Caco-2 (cell line): ENCODE measurements around the gene GRM4. TPM values are rescaled to one million over a fixed set of nuclear protein-coding genes. Genes with fewer than 3 reads are reported as not detected.

Experiments
- BruUV-seq: library from RNA; stranded (reverse); fragments of 400-500 nt; replicated peaks from 2 replicates; lab custom pipeline; 2021; lab: Mats Ljungman, UMichigan
- CTCF ChIA-PET: fragments of 300-600 bp; sonication (Branson Sonifier 250); formaldehyde crosslinking; loops from one replicate; lab custom pipeline; 2022; ENCODE audit warnings: antibody characterized with exemption; lab: Charles Lee
- POLR2A ChIA-PET: fragments of 300-600 bp; sonication (Branson Sonifier 250); formaldehyde crosslinking; loops from one replicate; lab custom pipeline; 2022; ENCODE audit warnings: antibody characterized with exemption; lab: Charles Lee
- DNase-seq, 2 experiments: peaks; one replicate each; pipeline versions ENCODE4 v3.0.0 to v3.0.0-alpha.2; 2020 to 2022
- H3K27me3 ChIP-seq: replicated peaks from 2 replicates; pipeline ENCODE4 v1.6.0; 2011; ENCODE audit warnings: low read length; ENCODE audit not compliant: control insufficient read depth, insufficient read depth
- H3K36me3 ChIP-seq: 2 replicates; pipeline ENCODE4 v1.5.1; 2011; ENCODE audit warnings: low read length; ENCODE audit not compliant: control insufficient read depth, insufficient read depth
- H3K4me1 ChIP-seq: fragments of 250-450 bp; sonication (Bioruptor Pico); 2 replicates; pipeline ENCODE4 v1.5.1; 2020; ENCODE audit warnings: mild to moderate bottlenecking
- H3K4me3 ChIP-seq: 2 replicates; pipeline ENCODE4 v1.5.1; 2011; ENCODE audit warnings: low read depth, mild to moderate bottlenecking, control low read depth, low read length
- H3K9me3 ChIP-seq: fragments of 250-450 bp; sonication (Bioruptor Pico); 2 replicates; pipeline ENCODE4 v1.5.1; 2020; ENCODE audit warnings: mild to moderate bottlenecking, moderate library complexity
- H3K27ac Mint-ChIP-seq: one replicate; pipeline ENCODE4 v1.8.0; 2022; ENCODE audit warnings: mixed read lengths; ENCODE audit not compliant: unreplicated experiment
- H3K27me3 Mint-ChIP-seq: one replicate; pipeline ENCODE4 v1.8.0; 2022; ENCODE audit warnings: mixed read lengths; ENCODE audit not compliant: insufficient read depth, unreplicated experiment
- H3K36me3 Mint-ChIP-seq: one replicate; pipeline ENCODE4 v1.8.0; 2022; ENCODE audit warnings: mild to moderate bottlenecking, mixed read lengths; ENCODE audit not compliant: insufficient read depth, unreplicated experiment
- H3K4me1 Mint-ChIP-seq: one replicate; pipeline ENCODE4 v1.8.0; 2022; ENCODE audit warnings: low read depth, mixed read lengths; ENCODE audit not compliant: unreplicated experiment
- H3K4me3 Mint-ChIP-seq: one replicate; pipeline ENCODE4 v1.8.0; 2022; ENCODE audit warnings: mild to moderate bottlenecking, moderate library complexity, mixed read lengths; ENCODE audit not compliant: unreplicated experiment
- H3K9me3 Mint-ChIP-seq: one replicate; pipeline ENCODE4 v1.8.0; 2022; ENCODE audit warnings: mixed read lengths; ENCODE audit not compliant: unreplicated experiment
- intact Hi-C: fragments of 100-400 bp; cut with micrococcal nuclease; formaldehyde crosslinking; loops from one replicate; pipeline ENCODE4 v1.10.0; 2022; ENCODE audit not compliant: unreplicated experiment
- total RNA-seq: library from RNA; stranded (reverse); gene quantifications from 2 replicates; pipeline ENCODE4 v1.2.3, GENCODE V29; 2022
- TF ChIP-seq, protein P1 (sequence below), 2 experiments: fragments of 200-600 bp in 1 of 2; IDR thresholded peaks; 1 replicate in 1 of 2; 2 replicates in 1 of 2; pipeline versions ENCODE4 v1.5.1 to v1.8.0; 2011 to 2022; ENCODE audit warnings: antibody characterized with exemption in 1 of 2, control low read depth in 1 of 2, inconsistent platforms in 1 of 2, low read depth in 1 of 2, low read length in 1 of 2, mild to moderate bottlenecking in 1 of 2, moderate library complexity in 1 of 2; ENCODE audit not compliant: insufficient read depth in 1 of 2, severe bottlenecking in 1 of 2, unreplicated experiment in 1 of 2

The GRM4 gene
- total RNA-seq, 1 experiment from 2014 or later: 0.09 TPM

DNA sequence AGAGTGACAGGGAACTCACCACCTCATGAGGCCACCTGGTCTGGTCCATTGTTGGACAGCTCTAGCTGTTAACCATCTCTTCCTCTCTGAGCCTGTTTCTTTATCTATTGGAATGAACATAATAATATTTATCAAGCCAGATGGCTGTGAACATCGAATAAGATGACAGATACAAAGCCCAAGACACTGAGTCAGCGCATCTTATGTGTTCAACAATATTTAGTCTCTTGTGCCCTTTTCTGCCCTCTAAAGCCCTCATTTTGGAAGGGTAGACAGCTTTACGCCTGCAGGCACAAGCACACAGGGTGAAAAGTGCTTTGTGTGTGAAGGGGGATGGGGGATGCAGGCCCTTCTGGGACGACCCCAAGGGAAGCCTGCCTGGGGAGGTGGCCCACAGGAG is 164.0 kb downstream of the GRM4 start:
- no peak overlapping the region for H3K27ac Mint-ChIP-seq
- no peak for DNase-seq
- Histone ChIP-seq H3K4me3 (no peak overlapping the region), H3K27me3 (no peaks in the 10 kb centered on the region; the same call in 1 of the 2 replicates), H3K36me3 (no peaks in the 10 kb centered on the region), H3K4me1 (no peaks in the 10 kb centered on the region), H3K9me3 (no peaks in the 10 kb centered on the region)
- H3K4me1 Mint-ChIP-seq: peaks cover 3% of the 10 kb centered on the region
- ChIA-PET POLR2A (no interaction called here), CTCF (no interaction called here)
- no peaks in the 10 kb centered on the region for H3K36me3 Mint-ChIP-seq
- intact Hi-C loops: loop anchor here (10.0 kb wide), 1 partner anchor 173 kb away; no protein-coding TSS in a partner anchor
- H3K9me3 Mint-ChIP-seq: no peaks in the 10 kb centered on the region
- BruUV-seq: no TSS peak
- peaks cover 1% of the 10 kb centered on the region for H3K27me3 Mint-ChIP-seq
- TF ChIP-seq, protein P1, sequence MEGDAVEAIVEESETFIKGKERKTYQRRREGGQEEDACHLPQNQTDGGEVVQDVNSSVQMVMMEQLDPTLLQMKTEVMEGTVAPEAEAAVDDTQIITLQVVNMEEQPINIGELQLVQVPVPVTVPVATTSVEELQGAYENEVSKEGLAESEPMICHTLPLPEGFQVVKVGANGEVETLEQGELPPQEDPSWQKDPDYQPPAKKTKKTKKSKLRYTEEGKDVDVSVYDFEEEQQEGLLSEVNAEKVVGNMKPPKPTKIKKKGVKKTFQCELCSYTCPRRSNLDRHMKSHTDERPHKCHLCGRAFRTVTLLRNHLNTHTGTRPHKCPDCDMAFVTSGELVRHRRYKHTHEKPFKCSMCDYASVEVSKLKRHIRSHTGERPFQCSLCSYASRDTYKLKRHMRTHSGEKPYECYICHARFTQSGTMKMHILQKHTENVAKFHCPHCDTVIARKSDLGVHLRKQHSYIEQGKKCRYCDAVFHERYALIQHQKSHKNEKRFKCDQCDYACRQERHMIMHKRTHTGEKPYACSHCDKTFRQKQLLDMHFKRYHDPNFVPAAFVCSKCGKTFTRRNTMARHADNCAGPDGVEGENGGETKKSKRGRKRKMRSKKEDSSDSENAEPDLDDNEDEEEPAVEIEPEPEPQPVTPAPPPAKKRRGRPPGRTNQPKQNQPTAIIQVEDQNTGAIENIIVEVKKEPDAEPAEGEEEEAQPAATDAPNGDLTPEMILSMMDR (IDR thresholded peaks at IDR 0.05; ENCODE audit: insufficient read depth in 1 of 2, low read depth in 1 of 2, low read length in 1 of 2, severe bottlenecking in 1 of 2, unreplicated experiment in 1 of 2): no peak
- no peak overlapping the region for H3K4me3 Mint-ChIP-seq

- TF ChIP-seq, protein P1 (IDR thresholded peaks at IDR 0.05; ENCODE audit: insufficient read depth in 1 of 2, low read depth in 1 of 2, low read length in 1 of 2, severe bottlenecking in 1 of 2, unreplicated experiment in 1 of 2): no peak
- H3K4me1 Mint-ChIP-seq: peaks cover 6% of the 10 kb centered on the region
- H3K4me1 ChIP-seq: no peaks in the 10 kb centered on the region
- H3K4me3 ChIP-seq: no peak overlapping the region
- no peaks in the 10 kb centered on the region for H3K9me3 Mint-ChIP-seq
- no peaks in the 10 kb centered on the region for H3K36me3 Mint-ChIP-seq
- CTCF ChIA-PET: no interaction called here
- no TSS peak for BruUV-seq
- POLR2A ChIA-PET: no interaction called here
- H3K4me3 Mint-ChIP-seq: no peak overlapping the region
- H3K27me3 Mint-ChIP-seq: peaks cover 5% of the 10 kb centered on the region
- no peak for DNase-seq
- H3K9me3 ChIP-seq: no peaks in the 10 kb centered on the region
- H3K27ac Mint-ChIP-seq: no peak overlapping the region
- no peaks in the 10 kb centered on the region for H3K36me3 ChIP-seq
- H3K27me3 ChIP-seq: no peaks in the 10 kb centered on the region; the same call in 1 of the 2 replicates
- intact Hi-C loops: loop anchor here (10.0 kb wide), 1 partner anchor 173 kb away; no protein-coding TSS in a partner anchor
Observed at GRCh38 chr6:33981421-33981820, 164.5 kb downstream of the GRM4 start.

GRCh38 chr6:33980176-33981175 is 165.4 kb downstream of the GRM4 start:
- ChIA-PET POLR2A (no interaction called here), CTCF (interaction anchor here (0.5 kb wide), 1 partner anchor 469 kb away, joined by 5 read pairs; no protein-coding TSS in a partner anchor)
- TF ChIP-seq, protein P1 (IDR thresholded peaks at IDR 0.05; ENCODE audit: insufficient read depth in 1 of 2, low read depth in 1 of 2, low read length in 1 of 2, severe bottlenecking in 1 of 2, unreplicated experiment in 1 of 2): no peak
- H3K27ac Mint-ChIP-seq: no peak overlapping the region
- H3K36me3 ChIP-seq: no peaks in the 10 kb centered on the region
- H3K4me1 Mint-ChIP-seq: peaks cover 6% of the 10 kb centered on the region
- H3K36me3 Mint-ChIP-seq: no peaks in the 10 kb centered on the region
- H3K4me3 Mint-ChIP-seq: no peak overlapping the region
- intact Hi-C loops: loop anchor here (10.0 kb wide), 1 partner anchor 174 kb away; no protein-coding TSS in a partner anchor
- no peak for DNase-seq
- no peaks in the 10 kb centered on the region; the same call in 1 of the 2 replicates for H3K27me3 ChIP-seq
- H3K9me3 Mint-ChIP-seq: no peaks in the 10 kb centered on the region
- no peaks in the 10 kb centered on the region for H3K4me1 ChIP-seq
- H3K4me3 ChIP-seq: no peak overlapping the region
- peaks cover 5% of the 10 kb centered on the region for H3K27me3 Mint-ChIP-seq
- no TSS peak for BruUV-seq
- no peaks in the 10 kb centered on the region for H3K9me3 ChIP-seq
